Hematopoietic multipotent progenitor cell treated with erythropoietin and hydrocortisone succinate and interleukin-3 and kit ligand, for 6 days (in vitro differentiated cells): Measurements from ENCODE around the gene NR5A2.
A peak's percentile ranks its signal among the peaks of the same experiment; 100 is the strongest.
"Not testable (repeated sequence)": the region's sequence is repeated elsewhere in the genome, so short reads cannot be mapped to it uniquely, and the experiment has no call there.

Experiments used
- DNase-seq: peaks from one replicate; pipeline ENCODE4 v3.0.0-alpha.2; 2015

NR5A2 gene

DNA sequence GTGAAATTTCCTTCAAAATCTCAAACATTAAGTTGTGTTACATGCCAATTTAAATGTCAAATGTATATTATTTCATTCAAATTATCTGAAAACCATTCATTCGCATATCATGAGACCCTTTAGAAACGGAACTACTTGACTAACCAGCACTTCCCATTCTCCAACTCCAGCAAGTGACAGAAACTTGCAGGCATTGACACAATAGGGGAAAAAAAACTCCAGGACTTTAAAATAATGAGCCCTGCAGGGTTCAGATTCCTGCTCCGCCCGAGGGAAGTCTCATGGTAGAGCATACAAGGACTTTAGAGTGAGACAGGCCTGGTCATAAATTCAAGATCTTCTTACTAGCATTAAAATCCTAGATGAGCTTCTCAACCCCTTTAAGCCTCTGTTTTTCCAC is 138.9 kb downstream of the NR5A2 start:
- no peak for DNase-seq

- DNase-seq: no peak
These were observed 141.4 kb downstream of the NR5A2 start for GRCh38 chr1:200168926-200169325.

DNA sequence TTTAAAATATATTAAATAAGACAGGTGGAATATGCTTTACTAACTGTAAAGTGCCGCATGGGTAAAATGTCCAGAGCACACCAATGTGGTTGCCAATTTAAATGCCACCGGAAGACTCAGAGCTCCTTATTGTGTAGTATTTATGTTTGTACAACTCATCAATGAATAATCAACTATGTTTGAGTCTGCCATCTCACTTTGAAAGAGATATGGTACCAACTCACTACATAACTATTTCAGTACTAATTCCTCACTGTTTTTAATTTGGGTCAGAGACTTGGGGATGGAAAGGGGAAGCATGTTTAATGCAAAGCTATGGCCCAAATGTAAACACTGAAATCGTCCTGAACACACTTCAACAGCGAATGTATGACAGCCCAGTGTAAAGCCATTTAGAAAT is 144.8 kb downstream of the NR5A2 start:
- DNase-seq: no peak

DNA sequence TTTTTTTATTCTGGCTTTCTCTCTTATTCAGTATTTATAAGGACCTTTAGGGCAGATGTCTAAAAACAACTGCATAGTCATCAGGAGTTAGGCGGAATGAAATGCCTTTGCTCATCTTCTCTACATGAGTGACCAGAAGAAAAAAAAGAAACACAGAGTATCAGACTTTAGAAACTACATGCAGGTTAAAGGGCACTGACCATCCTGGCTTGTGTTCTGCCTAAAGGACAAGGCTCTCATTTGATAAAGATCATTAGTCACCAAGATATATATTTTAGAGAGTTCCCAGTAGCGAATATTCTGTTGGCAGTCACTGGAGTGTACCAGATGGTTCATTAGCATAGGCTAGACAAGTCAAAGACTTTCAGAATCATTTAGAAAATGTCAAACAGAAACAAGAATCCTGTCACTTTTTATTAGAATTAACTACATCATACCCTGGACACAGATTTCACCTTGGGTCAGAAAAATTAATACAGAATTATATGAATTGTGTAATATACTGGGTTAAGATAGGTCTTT is 145.6 kb downstream of the NR5A2 start:
- DNase-seq: no peak

DNA sequence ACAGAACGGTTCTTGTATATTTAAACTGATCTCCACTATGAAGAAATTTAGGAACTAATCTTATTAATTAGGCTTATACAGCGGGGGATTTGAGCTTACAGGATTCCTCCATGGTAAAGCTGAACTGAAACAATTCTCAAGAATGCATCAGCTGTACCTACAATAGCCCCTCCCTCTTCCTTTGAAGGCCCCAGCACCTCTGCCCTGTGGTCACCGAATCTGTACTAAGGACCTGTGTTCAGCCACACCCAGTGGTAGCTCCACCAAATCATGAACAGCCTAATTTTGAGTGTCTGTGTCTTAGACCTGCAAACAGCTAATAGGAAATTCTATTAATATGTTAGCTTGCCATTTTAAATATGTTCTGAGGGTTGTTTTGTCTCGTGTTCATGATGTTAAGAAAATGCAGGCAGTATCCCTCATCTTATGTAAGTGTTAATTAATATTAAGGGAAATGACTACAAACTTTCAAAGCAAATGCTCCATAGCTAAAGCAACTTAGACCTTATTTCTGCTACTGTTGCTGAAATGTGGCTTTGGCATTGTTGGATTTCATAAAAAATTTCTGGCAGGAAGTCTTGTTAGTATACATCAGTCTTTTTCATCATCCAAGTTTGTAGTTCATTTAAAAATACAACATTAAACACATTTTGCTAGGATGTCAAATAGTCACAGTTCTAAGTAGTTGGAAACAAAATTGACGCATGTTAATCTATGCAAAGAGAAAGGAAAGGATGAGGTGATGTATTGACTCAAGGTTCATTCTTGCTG is 147.2 kb downstream of the NR5A2 start:
- DNase-seq: no peak

DNA sequence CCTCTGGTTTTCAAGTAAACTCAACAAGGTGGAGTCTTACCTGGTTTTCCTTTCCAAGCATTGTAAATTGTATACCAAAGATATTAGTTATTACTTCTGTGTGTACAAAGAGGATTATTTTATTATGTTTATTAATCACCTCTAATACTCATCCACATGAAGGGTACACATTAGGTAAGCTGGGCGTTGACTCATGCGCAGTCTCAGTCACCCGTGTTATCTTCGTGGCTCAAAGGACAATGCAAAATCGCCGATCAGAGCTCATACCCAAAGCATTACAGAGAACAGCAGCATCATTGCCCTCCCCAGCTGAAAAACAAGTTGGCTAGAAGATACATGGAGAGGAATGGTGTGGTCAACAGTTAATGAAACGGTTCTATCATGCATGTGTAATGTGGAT is 148.7 kb downstream of the NR5A2 start:
- no peak for DNase-seq

GRCh38 chr1:200176798-200177197 is 149.3 kb downstream of the NR5A2 start:
- DNase-seq: no peak

DNA sequence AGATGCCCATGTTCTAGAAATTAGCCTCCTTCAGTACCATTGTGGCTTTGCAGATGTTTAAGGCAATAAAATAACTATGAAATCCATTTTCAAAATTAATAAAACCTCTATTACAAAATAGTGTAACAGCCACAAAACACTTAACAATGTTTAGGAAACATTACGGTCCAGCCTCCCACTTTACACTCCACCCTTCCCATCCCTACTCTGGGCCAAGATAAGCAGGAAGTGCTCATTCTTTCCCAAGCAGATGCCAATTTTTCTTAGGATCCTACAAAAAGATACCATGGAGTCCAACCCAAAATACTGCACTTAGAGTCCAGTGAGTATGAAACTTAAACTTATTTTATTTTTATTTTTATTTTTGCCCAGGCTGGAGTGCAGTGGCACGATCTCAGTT is 150.8 kb downstream of the NR5A2 start:
- DNase-seq: no peak

GRCh38 chr1:200179126-200179780 is 151.7 kb downstream of the NR5A2 start:
- DNase-seq: no peak

GRCh38 chr1:200179781-200180160 is 152.3 kb downstream of the NR5A2 start:
- no peak for DNase-seq

GRCh38 chr1:200180821-200181220 is 153.3 kb downstream of the NR5A2 start:
- DNase-seq: no peak

GRCh38 chr1:200181861-200182260 is 154.4 kb downstream of the NR5A2 start:
- no peak for DNase-seq

- no peak for DNase-seq
These were observed 155.2 kb downstream of the NR5A2 start for GRCh38 chr1:200182701-200183100.

DNA sequence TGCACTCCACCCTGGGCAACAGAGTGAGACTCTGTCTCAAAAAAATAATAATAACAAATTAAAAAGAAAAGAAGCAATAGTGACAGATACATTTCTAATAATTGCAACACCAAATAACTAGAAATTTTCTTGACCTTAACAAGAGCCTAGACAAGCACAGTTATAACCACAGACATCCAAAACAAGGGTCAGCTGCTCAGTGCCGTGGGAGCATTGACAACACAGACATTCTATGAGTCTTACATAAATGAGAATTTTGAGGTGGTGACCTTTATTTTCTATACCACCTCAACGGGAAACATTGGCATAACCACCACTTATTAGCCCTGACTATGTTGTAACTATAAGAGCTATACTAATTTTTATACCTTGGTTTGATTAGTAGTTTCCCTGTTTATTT is 156.1 kb downstream of the NR5A2 start:
- DNase-seq: peak; percentile 11

- peak; percentile 95 for DNase-seq
These were observed 156.7 kb downstream of the NR5A2 start for GRCh38 chr1:200184196-200184595.

DNA sequence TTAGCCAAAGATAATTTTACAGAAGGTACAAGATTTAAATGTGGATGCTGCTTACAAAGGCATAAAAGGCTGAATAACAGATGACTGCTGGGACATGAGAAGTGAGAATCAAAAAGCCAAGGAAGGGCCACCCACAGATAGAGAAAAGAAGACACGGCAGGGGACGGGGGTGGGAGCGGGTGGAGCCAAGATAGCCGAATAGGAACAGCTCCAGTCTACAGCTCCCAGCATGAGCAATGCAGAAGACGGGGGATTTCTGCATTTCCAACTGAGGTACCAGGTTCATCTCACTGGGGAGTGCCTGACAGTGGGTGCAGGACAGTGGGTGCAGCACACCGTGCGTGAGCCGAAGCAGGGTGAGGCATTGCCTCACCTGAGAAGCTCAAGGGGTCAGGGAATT is 157.7 kb downstream of the NR5A2 start:
- DNase-seq: peak; percentile 41

GRCh38 chr1:200187332-200187731 is 159.8 kb downstream of the NR5A2 start:
- DNase-seq: not testable (repeated sequence)

DNA sequence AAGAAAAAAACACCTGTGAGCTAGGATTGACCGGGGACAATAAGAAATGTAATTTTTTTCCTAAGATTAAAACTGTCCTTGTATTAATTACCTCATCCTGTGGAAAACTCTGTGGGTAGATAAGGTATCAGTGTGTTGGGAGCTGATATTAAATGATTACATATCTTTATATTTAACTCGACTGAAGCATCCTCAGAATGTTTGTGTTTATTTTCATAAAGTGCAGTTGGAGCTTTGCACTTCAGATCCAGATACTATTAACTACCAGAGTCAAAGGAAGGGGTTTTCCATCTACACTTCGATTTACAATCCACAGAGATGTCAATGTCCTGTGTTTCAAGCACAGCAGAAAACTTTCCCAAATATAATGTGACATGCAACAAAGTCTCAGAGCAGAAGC is 164.5 kb downstream of the NR5A2 start:
- DNase-seq: no peak

DNA sequence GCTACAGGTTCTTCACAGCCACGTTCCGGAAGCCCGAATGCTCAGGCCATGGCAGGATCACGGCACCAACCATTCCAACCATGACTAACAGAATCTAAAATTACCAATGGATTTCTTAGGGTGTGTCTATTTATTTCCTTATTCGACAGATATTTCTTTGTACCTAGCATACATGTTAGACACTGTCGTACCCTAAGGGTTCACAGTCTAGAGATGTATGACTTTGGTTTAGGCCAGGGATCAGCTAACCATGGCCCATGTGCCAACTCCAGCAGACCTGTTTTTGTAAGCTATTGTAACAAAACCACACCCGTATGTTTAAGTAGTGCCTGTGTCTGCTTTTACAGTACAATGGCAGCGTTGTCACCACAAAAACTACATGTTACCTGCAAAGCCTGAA is 167.0 kb downstream of the NR5A2 start:
- no peak for DNase-seq

- DNase-seq: no peak
These were observed 170.7 kb downstream of the NR5A2 start for GRCh38 chr1:200198236-200198635.

- DNase-seq: no peak
These were observed 177.9 kb downstream of the NR5A2 start for GRCh38 chr1:200205216-200205995.

DNA sequence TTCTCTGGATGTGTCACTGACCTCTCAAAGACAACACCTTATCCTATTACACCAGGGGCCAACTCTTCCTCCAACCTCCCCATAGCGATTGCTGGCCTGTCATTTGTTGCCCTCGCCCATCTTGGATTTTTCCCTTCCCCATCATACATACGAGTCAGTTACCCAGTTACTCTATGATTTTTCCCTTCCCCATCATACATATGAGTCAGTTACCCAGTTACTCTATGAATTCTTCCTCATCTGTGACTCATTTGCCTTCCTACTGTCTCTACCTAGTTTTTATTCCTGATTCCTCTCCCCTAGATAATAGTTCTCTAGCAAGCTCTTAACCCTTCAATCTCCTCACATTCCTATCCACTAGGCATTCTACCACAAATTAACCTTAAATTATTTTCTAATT is 178.8 kb downstream of the NR5A2 start:
- no peak for DNase-seq

- no peak for DNase-seq
These were observed 179.3 kb downstream of the NR5A2 start for GRCh38 chr1:200206761-200207160.

DNA sequence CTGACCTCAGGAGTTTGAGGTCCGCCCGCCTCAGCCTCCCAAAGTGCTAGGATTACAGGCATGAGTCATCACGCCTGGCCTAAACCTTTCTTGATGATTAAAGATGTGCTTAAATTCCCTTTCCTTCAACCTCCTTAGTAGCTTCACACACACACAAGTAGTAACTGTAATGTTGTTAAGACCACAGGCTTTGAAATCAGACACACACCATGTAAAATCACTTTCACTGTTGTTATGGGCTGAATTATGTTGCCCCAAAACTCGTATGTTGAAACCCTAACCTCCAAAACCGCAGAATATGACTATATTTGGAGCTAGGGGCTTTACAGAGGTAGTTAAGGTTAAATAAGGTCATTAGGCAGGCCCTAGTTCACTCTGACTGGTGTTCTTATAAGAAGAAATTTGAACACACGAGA is 180.2 kb downstream of the NR5A2 start:
- no peak for DNase-seq
